ENCODE measurements around the gene IDH3A.

IDH3A gene

DNA sequence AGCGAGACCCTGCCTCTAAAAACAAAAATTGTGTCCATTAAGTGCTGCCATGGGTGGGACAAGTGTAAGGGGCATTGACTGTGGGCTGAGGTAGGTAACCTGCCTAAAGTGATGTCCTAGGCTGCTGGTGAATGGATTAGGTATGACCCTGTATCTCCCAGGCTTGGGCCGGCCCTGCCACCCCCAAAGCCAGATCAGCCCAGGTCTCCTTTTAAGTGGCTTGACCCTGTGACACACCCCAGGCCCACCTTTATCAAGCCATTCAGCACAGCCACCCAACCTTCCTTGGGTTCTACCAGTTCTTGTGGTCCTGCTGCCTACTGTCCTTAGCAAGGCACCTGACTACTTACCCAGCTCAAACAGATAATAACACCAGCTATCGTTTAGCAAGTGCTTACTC lies 36.6 kb upstream of the IDH3A start:
- H4K20me1 ChIP-seq (ENCODE audit: insufficient read depth, low read length, poor library complexity, severe bottlenecking): no peaks in the 10 kb centered on the region
- no peaks in the 10 kb centered on the region for H3K79me2 ChIP-seq (ENCODE audit: insufficient read depth, low read length)
- TF ChIP-seq, protein P1, sequence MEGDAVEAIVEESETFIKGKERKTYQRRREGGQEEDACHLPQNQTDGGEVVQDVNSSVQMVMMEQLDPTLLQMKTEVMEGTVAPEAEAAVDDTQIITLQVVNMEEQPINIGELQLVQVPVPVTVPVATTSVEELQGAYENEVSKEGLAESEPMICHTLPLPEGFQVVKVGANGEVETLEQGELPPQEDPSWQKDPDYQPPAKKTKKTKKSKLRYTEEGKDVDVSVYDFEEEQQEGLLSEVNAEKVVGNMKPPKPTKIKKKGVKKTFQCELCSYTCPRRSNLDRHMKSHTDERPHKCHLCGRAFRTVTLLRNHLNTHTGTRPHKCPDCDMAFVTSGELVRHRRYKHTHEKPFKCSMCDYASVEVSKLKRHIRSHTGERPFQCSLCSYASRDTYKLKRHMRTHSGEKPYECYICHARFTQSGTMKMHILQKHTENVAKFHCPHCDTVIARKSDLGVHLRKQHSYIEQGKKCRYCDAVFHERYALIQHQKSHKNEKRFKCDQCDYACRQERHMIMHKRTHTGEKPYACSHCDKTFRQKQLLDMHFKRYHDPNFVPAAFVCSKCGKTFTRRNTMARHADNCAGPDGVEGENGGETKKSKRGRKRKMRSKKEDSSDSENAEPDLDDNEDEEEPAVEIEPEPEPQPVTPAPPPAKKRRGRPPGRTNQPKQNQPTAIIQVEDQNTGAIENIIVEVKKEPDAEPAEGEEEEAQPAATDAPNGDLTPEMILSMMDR (conservative IDR thresholded peaks at IDR 0.05; ENCODE audit: low read length): no peak
- no peak for TF ChIP-seq EZH2phosphoT487 (IDR thresholded peaks at IDR 0.05; ENCODE audit: borderline replicate concordance)
- H3K4me3 ChIP-seq (ENCODE audit: low read length, poor library complexity, severe bottlenecking): no peak overlapping the region
- H3K9me3 ChIP-seq (ENCODE audit: insufficient read depth, low read depth, low read length): no peaks in the 10 kb centered on the region
- H3K4me1 ChIP-seq (ENCODE audit: insufficient read depth, low read length, poor library complexity, severe bottlenecking): no peaks in the 10 kb centered on the region
- H3F3A ChIP-seq (ENCODE audit: low read depth): no peaks in the 10 kb centered on the region
- no peaks in the 10 kb centered on the region for H3K36me3 ChIP-seq (ENCODE audit: insufficient read depth, low read length)
- no peaks in the 10 kb centered on the region for H3K9me2 ChIP-seq (replicated peaks; ENCODE audit: low read depth, low read length)
- H3K9ac ChIP-seq (ENCODE audit: low read depth, low read length, poor library complexity, severe bottlenecking): no peak overlapping the region
- no peak overlapping the region for H2AFZ ChIP-seq (ENCODE audit: low read length)
- no peak overlapping the region for H3K4me2 ChIP-seq (ENCODE audit: low read depth, low read length, poor library complexity, severe bottlenecking)
- H3K27me3 ChIP-seq (ENCODE audit: insufficient read depth, low read length, poor library complexity, severe bottlenecking): no peaks in the 10 kb centered on the region

DNA sequence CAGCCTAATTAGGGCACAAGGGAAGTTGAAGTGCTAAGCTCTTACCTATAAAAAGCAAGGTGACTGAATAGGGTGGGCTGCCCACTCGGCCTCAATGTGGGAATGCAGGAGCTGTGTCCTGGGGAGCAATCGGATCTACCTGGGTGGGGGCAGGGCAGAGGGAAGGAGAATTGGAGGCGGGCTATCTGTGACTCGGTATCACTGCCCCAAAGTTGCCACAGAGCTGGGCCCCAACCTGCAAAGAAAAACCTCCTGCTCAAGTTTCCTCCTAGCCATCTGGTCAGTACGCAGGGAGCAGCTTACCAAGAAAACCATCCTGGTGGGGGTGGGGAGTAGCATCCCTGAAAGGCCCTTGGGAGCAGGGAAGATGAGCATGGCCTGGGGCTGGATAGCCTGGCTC lies 28.6 kb upstream of the IDH3A start:
- Histone ChIP-seq H2AFZ (ENCODE audit: low read length) (no peak overlapping the region), H3K9me3 (ENCODE audit: insufficient read depth, low read depth, low read length) (no peaks in the 10 kb centered on the region), H3K36me3 (ENCODE audit: insufficient read depth, low read length) (no peaks in the 10 kb centered on the region), H3K4me1 (ENCODE audit: insufficient read depth, low read length, poor library complexity, severe bottlenecking) (no peaks in the 10 kb centered on the region), H3K4me3 (ENCODE audit: low read length, poor library complexity, severe bottlenecking) (no peak overlapping the region), H3F3A (ENCODE audit: low read depth) (no peaks in the 10 kb centered on the region), H3K4me2 (ENCODE audit: low read depth, low read length, poor library complexity, severe bottlenecking) (no peak overlapping the region), H3K27me3 (ENCODE audit: insufficient read depth, low read length, poor library complexity, severe bottlenecking) (no peaks in the 10 kb centered on the region), H3K9ac (ENCODE audit: low read depth, low read length, poor library complexity, severe bottlenecking) (no peak overlapping the region), H4K20me1 (ENCODE audit: insufficient read depth, low read length, poor library complexity, severe bottlenecking) (no peaks in the 10 kb centered on the region), H3K79me2 (ENCODE audit: insufficient read depth, low read length) (no peaks in the 10 kb centered on the region), H3K9me2 (replicated peaks; ENCODE audit: low read depth, low read length) (no peaks in the 10 kb centered on the region)
- TF ChIP-seq, protein P1 (conservative IDR thresholded peaks at IDR 0.05; ENCODE audit: low read length): no peak
- TF ChIP-seq EZH2phosphoT487 (IDR thresholded peaks at IDR 0.05; ENCODE audit: borderline replicate concordance): no peak

DNA sequence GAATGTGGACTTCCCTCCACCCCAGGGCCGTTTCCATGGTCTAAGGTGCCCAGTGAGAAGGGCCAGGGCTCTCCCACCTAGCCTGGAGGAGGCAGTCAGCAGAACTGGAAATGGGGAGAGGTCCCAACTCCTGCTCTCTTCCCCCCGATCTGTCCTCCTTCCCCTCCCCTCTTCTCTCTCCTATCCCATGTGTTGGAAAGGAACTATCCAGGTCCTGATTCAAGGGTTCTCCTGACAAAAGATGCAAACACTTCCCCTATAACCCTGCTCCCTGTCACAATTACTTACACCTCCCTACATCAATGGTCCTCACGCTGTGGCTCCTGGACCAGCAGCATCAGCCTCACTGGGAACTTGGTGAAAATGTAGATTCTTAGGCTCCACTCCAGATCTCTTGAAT lies 23.9 kb upstream of the IDH3A start:
- no peaks in the 10 kb centered on the region for H3K9me2 ChIP-seq (replicated peaks; ENCODE audit: low read depth, low read length)
- H3K4me2 ChIP-seq (ENCODE audit: low read depth, low read length, poor library complexity, severe bottlenecking): no peak overlapping the region
- H3K36me3 ChIP-seq (ENCODE audit: insufficient read depth, low read length): no peaks in the 10 kb centered on the region
- no peaks in the 10 kb centered on the region for H3K27me3 ChIP-seq (ENCODE audit: insufficient read depth, low read length, poor library complexity, severe bottlenecking)
- H3K4me1 ChIP-seq (ENCODE audit: insufficient read depth, low read length, poor library complexity, severe bottlenecking): no peaks in the 10 kb centered on the region
- H4K20me1 ChIP-seq (ENCODE audit: insufficient read depth, low read length, poor library complexity, severe bottlenecking): no peaks in the 10 kb centered on the region
- TF ChIP-seq, protein P1 (conservative IDR thresholded peaks at IDR 0.05; ENCODE audit: low read length): no peak
- no peak for TF ChIP-seq EZH2phosphoT487 (IDR thresholded peaks at IDR 0.05; ENCODE audit: borderline replicate concordance)
- H3F3A ChIP-seq (ENCODE audit: low read depth): no peaks in the 10 kb centered on the region
- H3K4me3 ChIP-seq (ENCODE audit: low read length, poor library complexity, severe bottlenecking): no peak overlapping the region
- no peaks in the 10 kb centered on the region for H3K79me2 ChIP-seq (ENCODE audit: insufficient read depth, low read length)
- H3K9me3 ChIP-seq (ENCODE audit: insufficient read depth, low read depth, low read length): no peaks in the 10 kb centered on the region
- no peak overlapping the region for H3K9ac ChIP-seq (ENCODE audit: low read depth, low read length, poor library complexity, severe bottlenecking)
- no peak overlapping the region for H2AFZ ChIP-seq (ENCODE audit: low read length)

Data from Loucy (cell line).